Measurements from ENCODE around the gene GPRC5D.

GRCh38 chr12:12908252-12908651, 43.7 kb downstream of the GPRC5D start:
- no peak for TF ChIP-seq ZSCAN18 (CRISPR knock-in tag; IDR thresholded peaks at IDR 0.05)
- no peak for TF ChIP-seq MAX (CRISPR knock-in tag; IDR thresholded peaks at IDR 0.05)

Data from WTC11 (cell line).